Activated B cell treated with CpG ODN at 0.5 μM for 24 hours (primary cell): Measurements from ENCODE around the gene BABAM2. TPM values are rescaled to one million over a fixed set of nuclear protein-coding genes. Genes with fewer than 3 reads are reported as not detected.
"Not testable (repeated sequence)": the region's sequence is repeated elsewhere in the genome, so short reads cannot be mapped to it uniquely, and the experiment has no call there.

Source experiments
- ATAC-seq: fragments of 200-7000 bp; cut with Tn5 transposase; one replicate; pipeline ENCODE4 v1.10.0; 2021; ENCODE audit warnings: low read depth, mild to moderate bottlenecking, moderate library complexity
- CTCF ChIA-PET: fragments of 350-600 bp; sonication (Branson Sonifier 250); formaldehyde crosslinking; loops from one replicate; lab custom pipeline; 2021; ENCODE audit warnings: antibody characterized with exemption; lab: Charles Lee
- POLR2A ChIA-PET: fragments of 350-600 bp; sonication (Branson Sonifier 250); formaldehyde crosslinking; loops from one replicate; lab custom pipeline; 2021; ENCODE audit warnings: antibody characterized with exemption; lab: Charles Lee
- DNase-seq: peaks from one replicate; pipeline ENCODE4 v3.0.0; 2022
- H3K27ac Mint-ChIP-seq: one replicate; pipeline ENCODE4 v1.8.0; 2020; ENCODE audit warnings: mixed read lengths
- H3K27me3 Mint-ChIP-seq: one replicate; pipeline ENCODE4 v1.8.0; 2021; ENCODE audit warnings: mixed read lengths
- H3K36me3 Mint-ChIP-seq: one replicate; pipeline ENCODE4 v1.8.0; 2021; ENCODE audit warnings: low read depth, mixed read lengths
- H3K4me1 Mint-ChIP-seq: one replicate; pipeline ENCODE4 v1.8.0; 2021; ENCODE audit warnings: mixed read lengths
- H3K4me3 Mint-ChIP-seq: one replicate; pipeline ENCODE4 v1.8.0; 2020; ENCODE audit warnings: mild to moderate bottlenecking, mixed read lengths
- H3K9me3 Mint-ChIP-seq: one replicate; pipeline ENCODE4 v1.8.0; 2020; ENCODE audit warnings: mixed read lengths
- CTCF ChIP-seq: fragments of 200-600 bp; IDR thresholded peaks from one replicate; pipeline ENCODE4 v1.8.0; 2022; ENCODE audit warnings: antibody characterized with exemption, mild to moderate bottlenecking
- intact Hi-C: fragments of 100-400 bp; cut with micrococcal nuclease; formaldehyde crosslinking; loops from one replicate; pipeline ENCODE4 v1.15.1; 2024
- total RNA-seq: library from RNA; stranded (reverse); gene quantifications from 2 replicates; pipeline ENCODE4 v1.2.3, GENCODE V29; 2022

BABAM2 gene
- total RNA-seq, 1 donor from 2014 or later, result 55.6 TPM

GRCh38 chr2:28366496-28367282, 476.2 kb downstream of the BABAM2 start:
- POLR2A ChIA-PET, result interaction anchor here (0.6 kb wide), 1 partner anchor 25 kb away, joined by 5 read pairs; no protein-coding TSS in a partner anchor
- CTCF ChIA-PET, result no interaction called here
- H3K9me3 Mint-ChIP-seq, result no peaks in the 10 kb centered on the region
- H3K27ac Mint-ChIP-seq, result no peak overlapping the region
- H3K27me3 Mint-ChIP-seq, result peaks cover 7% of the 10 kb centered on the region
- ATAC-seq, result no peak
- no peaks in the 10 kb centered on the region for H3K36me3 Mint-ChIP-seq
- TF ChIP-seq CTCF, result no peak
- DNase-seq, result no peak
- no peak overlapping the region for H3K4me3 Mint-ChIP-seq
- intact Hi-C loops, result no loop called here
- H3K4me1 Mint-ChIP-seq, result peaks cover 3% of the 10 kb centered on the region

- no peak overlapping the region for H3K4me3 Mint-ChIP-seq
- H3K36me3 Mint-ChIP-seq, result no peaks in the 10 kb centered on the region
- ChIA-PET POLR2A (no interaction called here), CTCF (no interaction called here)
- ATAC-seq (no peak), DNase-seq (no peak)
- H3K27me3 Mint-ChIP-seq, result peaks cover 7% of the 10 kb centered on the region
- intact Hi-C loops, result no loop called here
- no peak overlapping the region for H3K27ac Mint-ChIP-seq
- no peak for TF ChIP-seq CTCF
- no peaks in the 10 kb centered on the region for H3K9me3 Mint-ChIP-seq
- H3K4me1 Mint-ChIP-seq, result peaks cover 3% of the 10 kb centered on the region
Observed at GRCh38 chr2:28367667-28368356, 477.3 kb downstream of the BABAM2 start.

- intact Hi-C loops, result no loop called here
- H3K36me3 Mint-ChIP-seq, result no peaks in the 10 kb centered on the region
- ChIA-PET CTCF (no interaction called here), POLR2A (no interaction called here)
- DNase-seq (no peak), ATAC-seq (no peak)
- no peak for TF ChIP-seq CTCF
- no peak overlapping the region for H3K4me3 Mint-ChIP-seq
- no peak overlapping the region for H3K27ac Mint-ChIP-seq
- H3K4me1 Mint-ChIP-seq, result peaks cover 3% of the 10 kb centered on the region
- peaks cover 7% of the 10 kb centered on the region for H3K27me3 Mint-ChIP-seq
- H3K9me3 Mint-ChIP-seq, result no peaks in the 10 kb centered on the region
Observed at GRCh38 chr2:28368357-28368798, 477.8 kb downstream of the BABAM2 start.

- Mint-ChIP-seq H3K27me3 (peaks cover 7% of the 10 kb centered on the region), H3K4me1 (peaks cover 3% of the 10 kb centered on the region), H3K9me3 (no peaks in the 10 kb centered on the region), H3K27ac (no peak overlapping the region), H3K36me3 (no peaks in the 10 kb centered on the region), H3K4me3 (no peak overlapping the region)
- POLR2A ChIA-PET, result no interaction called here
- no peak for ATAC-seq
- no peak for TF ChIP-seq CTCF
- CTCF ChIA-PET, result no interaction called here
- intact Hi-C loops, result no loop called here
- DNase-seq, result no peak
Observed at GRCh38 chr2:28369358-28369757, 478.8 kb downstream of the BABAM2 start.

- TF ChIP-seq CTCF, result no peak
- no peaks in the 10 kb centered on the region for H3K9me3 Mint-ChIP-seq
- CTCF ChIA-PET, result no interaction called here
- no peaks in the 10 kb centered on the region for H3K36me3 Mint-ChIP-seq
- intact Hi-C loops, result no loop called here
- POLR2A ChIA-PET, result no interaction called here
- no peak overlapping the region for H3K4me3 Mint-ChIP-seq
- H3K27ac Mint-ChIP-seq, result no peak overlapping the region
- DNase-seq (no peak), ATAC-seq (no peak)
- H3K4me1 Mint-ChIP-seq, result peaks cover 3% of the 10 kb centered on the region
- peaks cover 7% of the 10 kb centered on the region for H3K27me3 Mint-ChIP-seq
Observed at GRCh38 chr2:28370354-28370753, 479.8 kb downstream of the BABAM2 start.

- H3K9me3 Mint-ChIP-seq, ATAC-seq, H3K27me3 Mint-ChIP-seq, DNase-seq, POLR2A ChIA-PET, intact Hi-C loops, H3K27ac Mint-ChIP-seq, H3K4me3 Mint-ChIP-seq, H3K36me3 Mint-ChIP-seq, H3K4me1 Mint-ChIP-seq, CTCF ChIA-PET: not testable (repeated sequence)
Observed at GRCh38 chr2:28371728-28372127, 481.2 kb downstream of the BABAM2 start.
